ENCODE results near the gene CMIP.

- no peak for TF ChIP-seq NR3C1 (CRISPR knock-in tag; conservative IDR thresholded peaks at IDR 0.05; ENCODE audit: low read depth)
- TF ChIP-seq, protein P1, sequence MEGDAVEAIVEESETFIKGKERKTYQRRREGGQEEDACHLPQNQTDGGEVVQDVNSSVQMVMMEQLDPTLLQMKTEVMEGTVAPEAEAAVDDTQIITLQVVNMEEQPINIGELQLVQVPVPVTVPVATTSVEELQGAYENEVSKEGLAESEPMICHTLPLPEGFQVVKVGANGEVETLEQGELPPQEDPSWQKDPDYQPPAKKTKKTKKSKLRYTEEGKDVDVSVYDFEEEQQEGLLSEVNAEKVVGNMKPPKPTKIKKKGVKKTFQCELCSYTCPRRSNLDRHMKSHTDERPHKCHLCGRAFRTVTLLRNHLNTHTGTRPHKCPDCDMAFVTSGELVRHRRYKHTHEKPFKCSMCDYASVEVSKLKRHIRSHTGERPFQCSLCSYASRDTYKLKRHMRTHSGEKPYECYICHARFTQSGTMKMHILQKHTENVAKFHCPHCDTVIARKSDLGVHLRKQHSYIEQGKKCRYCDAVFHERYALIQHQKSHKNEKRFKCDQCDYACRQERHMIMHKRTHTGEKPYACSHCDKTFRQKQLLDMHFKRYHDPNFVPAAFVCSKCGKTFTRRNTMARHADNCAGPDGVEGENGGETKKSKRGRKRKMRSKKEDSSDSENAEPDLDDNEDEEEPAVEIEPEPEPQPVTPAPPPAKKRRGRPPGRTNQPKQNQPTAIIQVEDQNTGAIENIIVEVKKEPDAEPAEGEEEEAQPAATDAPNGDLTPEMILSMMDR (IDR thresholded peaks at IDR 0.05) = no peak
- no peak for TF ChIP-seq EMX1 (CRISPR knock-in tag; IDR thresholded peaks at IDR 0.05)
- TF ChIP-seq, protein P2, sequence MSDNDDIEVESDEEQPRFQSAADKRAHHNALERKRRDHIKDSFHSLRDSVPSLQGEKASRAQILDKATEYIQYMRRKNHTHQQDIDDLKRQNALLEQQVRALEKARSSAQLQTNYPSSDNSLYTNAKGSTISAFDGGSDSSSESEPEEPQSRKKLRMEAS (CRISPR knock-in tag; IDR thresholded peaks at IDR 0.05) = no peak
- no peak for TF ChIP-seq MXD4 (CRISPR knock-in tag; IDR thresholded peaks at IDR 0.05; ENCODE audit: borderline replicate concordance)
- TF ChIP-seq USF2 (CRISPR knock-in tag; IDR thresholded peaks at IDR 0.05) = no peak
- TF ChIP-seq FOXP4 (CRISPR knock-in tag; IDR thresholded peaks at IDR 0.05) = no peak
- TF ChIP-seq NFYB (CRISPR knock-in tag; conservative IDR thresholded peaks at IDR 0.05; ENCODE audit: low read depth) = no peak
- TF ChIP-seq, protein P3, sequence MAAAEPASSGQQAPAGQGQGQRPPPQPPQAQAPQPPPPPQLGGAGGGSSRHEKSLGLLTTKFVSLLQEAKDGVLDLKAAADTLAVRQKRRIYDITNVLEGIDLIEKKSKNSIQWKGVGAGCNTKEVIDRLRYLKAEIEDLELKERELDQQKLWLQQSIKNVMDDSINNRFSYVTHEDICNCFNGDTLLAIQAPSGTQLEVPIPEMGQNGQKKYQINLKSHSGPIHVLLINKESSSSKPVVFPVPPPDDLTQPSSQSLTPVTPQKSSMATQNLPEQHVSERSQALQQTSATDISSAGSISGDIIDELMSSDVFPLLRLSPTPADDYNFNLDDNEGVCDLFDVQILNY (CRISPR knock-in tag; IDR thresholded peaks at IDR 0.05) = no peak
- TF ChIP-seq ZNF121 (CRISPR knock-in tag; IDR thresholded peaks at IDR 0.05) = no peak
- TF ChIP-seq CBFB (CRISPR knock-in tag; IDR thresholded peaks at IDR 0.05; ENCODE audit: low read depth) = no peak
- no peak for TF ChIP-seq ZMAT4 (CRISPR knock-in tag; IDR thresholded peaks at IDR 0.05)
- TF ChIP-seq SMAD3 (CRISPR knock-in tag; IDR thresholded peaks at IDR 0.05; ENCODE audit: borderline replicate concordance) = no peak
Measured at GRCh38 chr16:81744385-81744784, 299.8 kb downstream of the CMIP start.

Measured in WTC11 (cell line).